CD4-positive, alpha-beta T cell treated with Interleukin-12 subunit alpha and Interleukin-12 subunit beta, for 1 hour (primary cell): ENCODE measurements around the gene HSPA5.
A peak's percentile ranks its signal among the peaks of the same experiment; 100 is the strongest.

Experiments used
- DNase-seq: peaks from one replicate; pipeline ENCODE4 v3.0.0-alpha.2; 2020

The HSPA5 gene

GRCh38 chr9:125189361-125190289 lies 51.5 kb downstream of the HSPA5 start, which contains the start of gene PPP6C:
Gene PPP6C (minus strand): TSS chr9:125189803. CDS start chr9:125189718, 85 bp downstream.
- DNase-seq, result peak; percentile 97

DNA sequence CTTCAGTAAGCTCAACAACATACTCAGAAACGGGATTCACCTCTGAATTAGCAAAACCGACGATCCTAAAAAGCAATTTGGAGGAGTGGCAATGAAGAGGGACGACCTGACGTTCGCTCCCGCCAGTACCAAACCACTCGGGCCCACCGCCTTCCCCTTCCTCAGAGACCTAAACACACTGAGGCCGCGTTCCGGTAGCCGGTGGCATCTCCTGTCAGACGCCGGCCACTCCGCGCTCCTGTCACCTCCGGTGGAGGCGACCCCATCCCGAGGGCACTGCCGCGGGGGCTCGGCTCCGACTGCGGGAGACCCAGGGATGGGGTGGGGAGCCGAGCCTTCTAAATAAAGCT lies 52.2 kb downstream of the HSPA5 start:
- peak; percentile 44 for DNase-seq
